Upper lobe of left lung (tissue), 6 donors: ENCODE measurements around the gene MDP1. TPM values are rescaled to one million over a fixed set of nuclear protein-coding genes. Genes with fewer than 3 reads are reported as not detected.
A peak's percentile ranks its signal among the peaks of the same experiment; 100 is the strongest.

Source experiments
- ATAC-seq, 2 donors: fragments of 200-7000 bp; cut with Tn5 transposase; one replicate each; pipeline ENCODE4 v1.9.1; 2022; ENCODE audit warnings: mild to moderate bottlenecking in 2 of 2, moderate library complexity in 2 of 2; ENCODE audit not compliant: low FRiP score in 2 of 2
- DNase-seq, 2 donors: peaks; one replicate each; pipeline ENCODE4 v3.0.0-alpha.2; 2019 to 2020
- H3K27ac ChIP-seq, 4 donors: fragments of 200-600 bp; sonication (generic); one replicate each; pipeline ENCODE4 v1.5.1; 2016 to 2019
- H3K27me3 ChIP-seq, 4 donors: fragments of 200-600 bp; sonication (generic); one replicate each; pipeline ENCODE4 v1.5.1; 2017 to 2019
- H3K36me3 ChIP-seq, 4 donors: fragments of 200-600 bp; sonication (generic); one replicate each; pipeline ENCODE4 v1.5.1; 2016 to 2019
- H3K4me1 ChIP-seq, 4 donors: fragments of 200-600 bp; sonication (generic); one replicate each; pipeline ENCODE4 v1.5.1; 2018 to 2019
- H3K4me3 ChIP-seq, 4 donors: fragments of 200-600 bp; sonication (generic); one replicate each; pipeline ENCODE4 v1.5.1; 2017 to 2019; ENCODE audit warnings: mild to moderate bottlenecking in 2 of 4, moderate library complexity in 1 of 4
- H3K9me3 ChIP-seq, 4 donors: fragments of 200-600 bp; sonication (generic); one replicate each; pipeline ENCODE4 v1.5.1; 2018 to 2019
- EP300 ChIP-seq, 4 donors: sonication (generic); formaldehyde crosslinking; IDR thresholded peaks; one replicate each; pipeline ENCODE4 v1.5.1; 2017; ENCODE audit warnings: antibody characterized with exemption in 4 of 4, control low read depth in 2 of 4
- POLR2A ChIP-seq, 4 donors: fragments of 450-650 bp; IDR thresholded peaks; one replicate each; pipeline ENCODE4 v1.5.1; 2016 to 2017; ENCODE audit warnings: antibody characterized with exemption in 4 of 4, mild to moderate bottlenecking in 2 of 4
- POLR2AphosphoS5 ChIP-seq, 2 donors: sonication (generic); formaldehyde crosslinking; IDR thresholded peaks; one replicate each; pipeline ENCODE4 v1.5.1; 2017; ENCODE audit warnings: antibody characterized with exemption in 2 of 2
- WGBS, 2 donors: methylation state at CpG; one replicate each; pipeline ENCODE4 v1.1.5; 2017 to 2018; 5-methylcytosine and 5-hydroxymethylcytosine counted together
- total RNA-seq, 6 donors: library from RNA; depleted of rRNA in 4 of 6; stranded (reverse); fragments of >200 nt in 4 of 6; gene quantifications; one replicate each; pipeline versions ENCODE4 v1.1.0 to v1.2.1, GENCODE V29; 2016 to 2021
- TF ChIP-seq, protein P1 (sequence below), 6 experiments: fragments of 450-650 bp in 4 of 6; fragments of 200-600 bp in 2 of 6; sonication (generic) in 2 of 6; IDR thresholded peaks; one replicate each; pipeline ENCODE4 v1.5.1; 2016 to 2019; ENCODE audit warnings: antibody characterized with exemption in 6 of 6
- donor health status: DM: no; HTN: no; CAD: no; lungs with moderate emphysema.
- donor health status: DM: no; HTN: yes; CAD: no; lungs with severe emphysema.

Gene MDP1
- total RNA-seq, 6 donors from 2014 or later = 8.1 to 21.1 (median 12.7) TPM

DNA sequence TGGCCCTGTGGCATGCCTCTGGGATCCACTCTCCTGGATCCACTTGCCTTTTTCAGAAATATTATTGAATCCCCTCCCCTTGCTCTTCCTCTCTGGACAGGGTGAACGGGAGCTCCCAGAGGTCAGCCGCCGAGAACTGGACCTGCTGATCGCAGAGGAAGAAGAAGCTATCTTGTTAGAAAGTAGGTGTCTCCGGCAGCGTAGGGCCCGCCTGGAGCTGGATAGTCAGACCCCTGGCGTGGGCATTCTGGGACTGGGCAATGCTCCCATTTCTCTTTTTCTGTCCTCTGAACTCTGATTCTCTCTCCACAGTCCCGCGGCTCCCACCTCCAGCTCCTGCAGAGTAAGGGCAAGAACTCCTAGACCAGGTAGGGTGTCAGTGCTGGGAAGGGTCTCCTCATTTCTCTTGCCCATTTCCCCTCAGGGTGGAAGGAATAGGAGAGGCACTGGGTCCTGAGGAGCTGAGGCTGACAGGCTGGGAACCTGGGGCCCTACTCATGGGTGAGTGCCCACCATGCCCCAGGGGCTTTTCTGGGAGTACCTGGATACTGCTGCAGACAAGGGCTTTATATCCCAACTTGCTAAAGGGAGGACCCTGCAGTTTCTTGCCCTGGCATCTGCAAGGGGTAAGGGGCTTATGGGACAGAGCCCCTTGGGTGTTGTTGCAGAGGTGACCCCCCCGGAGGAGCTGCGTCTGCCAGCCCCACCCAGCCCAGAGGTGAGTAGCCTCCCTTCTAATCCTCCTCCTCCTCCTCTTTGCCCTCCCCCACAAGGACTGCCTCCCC lies 38.6 kb downstream of the MDP1 start:
- Histone ChIP-seq H3K9me3 (no peaks in the 10 kb centered on the region), H3K4me3 (no peak overlapping the region), H3K36me3 (peaks cover 14 to 89% (median 79%) of the 10 kb centered on the region in 4 donors), H3K4me1 (peaks cover 0 to under 1% (median 0%) of the 10 kb centered on the region in 4 donors), H3K27ac (no peak overlapping the region), H3K27me3 (no peaks in the 10 kb centered on the region)
- TF ChIP-seq, protein P1, sequence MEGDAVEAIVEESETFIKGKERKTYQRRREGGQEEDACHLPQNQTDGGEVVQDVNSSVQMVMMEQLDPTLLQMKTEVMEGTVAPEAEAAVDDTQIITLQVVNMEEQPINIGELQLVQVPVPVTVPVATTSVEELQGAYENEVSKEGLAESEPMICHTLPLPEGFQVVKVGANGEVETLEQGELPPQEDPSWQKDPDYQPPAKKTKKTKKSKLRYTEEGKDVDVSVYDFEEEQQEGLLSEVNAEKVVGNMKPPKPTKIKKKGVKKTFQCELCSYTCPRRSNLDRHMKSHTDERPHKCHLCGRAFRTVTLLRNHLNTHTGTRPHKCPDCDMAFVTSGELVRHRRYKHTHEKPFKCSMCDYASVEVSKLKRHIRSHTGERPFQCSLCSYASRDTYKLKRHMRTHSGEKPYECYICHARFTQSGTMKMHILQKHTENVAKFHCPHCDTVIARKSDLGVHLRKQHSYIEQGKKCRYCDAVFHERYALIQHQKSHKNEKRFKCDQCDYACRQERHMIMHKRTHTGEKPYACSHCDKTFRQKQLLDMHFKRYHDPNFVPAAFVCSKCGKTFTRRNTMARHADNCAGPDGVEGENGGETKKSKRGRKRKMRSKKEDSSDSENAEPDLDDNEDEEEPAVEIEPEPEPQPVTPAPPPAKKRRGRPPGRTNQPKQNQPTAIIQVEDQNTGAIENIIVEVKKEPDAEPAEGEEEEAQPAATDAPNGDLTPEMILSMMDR (IDR thresholded peaks at IDR 0.05) = no peak
- TF ChIP-seq POLR2AphosphoS5 (IDR thresholded peaks at IDR 0.05) (no peak), POLR2A (IDR thresholded peaks at IDR 0.05) (no peak), EP300 (IDR thresholded peaks at IDR 0.05) (no peak)
- ATAC-seq (no peak), DNase-seq (no peak)
- 93 to 98% methylated on average over 12 of the region's 12 CpGs for WGBS, 2 donors

DNA sequence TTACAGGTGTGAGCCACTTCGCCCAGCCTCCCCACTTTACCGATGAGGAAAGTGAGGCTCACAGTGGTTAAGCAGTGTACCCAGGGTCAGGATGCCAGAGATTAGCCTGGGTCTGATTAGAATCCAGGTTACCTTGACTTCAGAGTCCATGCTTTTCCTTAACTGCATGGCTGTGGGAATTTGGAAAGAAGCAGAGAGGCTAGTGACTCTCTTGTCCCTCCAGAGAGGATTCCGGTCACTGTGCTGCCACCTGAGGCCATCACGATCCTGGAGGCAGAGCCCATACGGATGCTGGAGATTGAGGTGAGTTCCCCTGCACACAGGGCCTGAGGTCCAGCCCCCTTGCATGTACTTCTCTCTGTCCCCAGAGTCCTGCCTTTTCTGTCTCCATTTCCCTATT lies 39.3 kb downstream of the MDP1 start:
- 100% methylated on average over 1 to 5 of the region's 5 CpGs for WGBS, 2 donors
- peaks cover 0 to 7% (median 3%) of the 10 kb centered on the region in 4 donors for H3K4me1 ChIP-seq
- H3K27me3 ChIP-seq = no peaks in the 10 kb centered on the region
- H3K4me3 ChIP-seq = no peak overlapping the region
- TF ChIP-seq POLR2A (IDR thresholded peaks at IDR 0.05) (no peak), EP300 (IDR thresholded peaks at IDR 0.05) (no peak), POLR2AphosphoS5 (IDR thresholded peaks at IDR 0.05) (no peak)
- TF ChIP-seq, protein P1 (IDR thresholded peaks at IDR 0.05) = no peak
- H3K27ac ChIP-seq = no peak overlapping the region
- no peak for ATAC-seq
- H3K36me3 ChIP-seq = peaks cover 12 to 86% (median 75%) of the 10 kb centered on the region in 4 donors
- DNase-seq = no peak
- no peaks in the 10 kb centered on the region for H3K9me3 ChIP-seq

DNA sequence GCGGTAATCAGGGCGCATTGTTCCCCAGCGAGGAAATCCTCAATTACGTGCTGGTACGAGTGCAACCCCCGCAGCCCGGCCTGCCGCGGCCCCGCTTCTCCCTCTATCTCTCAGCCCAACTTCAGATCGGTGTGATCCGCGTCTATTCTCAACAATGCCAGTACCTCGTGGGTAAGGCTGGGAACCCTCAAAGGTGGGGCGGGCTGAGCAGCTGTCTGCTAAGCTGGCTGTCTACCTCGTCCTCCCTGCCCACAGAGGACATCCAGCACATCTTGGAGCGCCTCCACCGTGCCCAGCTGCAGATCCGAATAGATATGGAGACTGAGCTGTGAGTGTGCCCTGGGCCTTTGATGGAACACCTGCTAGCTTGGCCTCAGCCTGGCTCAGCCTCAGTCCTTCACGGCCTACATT lies 43.0 kb downstream of the MDP1 start:
- peak overlapping the region in 2 of 4 donors; percentile 43 to 45 for H3K4me3 ChIP-seq
- DNase-seq (peak in 1 of 2 donors; percentile 82), ATAC-seq (no peak)

DNA sequence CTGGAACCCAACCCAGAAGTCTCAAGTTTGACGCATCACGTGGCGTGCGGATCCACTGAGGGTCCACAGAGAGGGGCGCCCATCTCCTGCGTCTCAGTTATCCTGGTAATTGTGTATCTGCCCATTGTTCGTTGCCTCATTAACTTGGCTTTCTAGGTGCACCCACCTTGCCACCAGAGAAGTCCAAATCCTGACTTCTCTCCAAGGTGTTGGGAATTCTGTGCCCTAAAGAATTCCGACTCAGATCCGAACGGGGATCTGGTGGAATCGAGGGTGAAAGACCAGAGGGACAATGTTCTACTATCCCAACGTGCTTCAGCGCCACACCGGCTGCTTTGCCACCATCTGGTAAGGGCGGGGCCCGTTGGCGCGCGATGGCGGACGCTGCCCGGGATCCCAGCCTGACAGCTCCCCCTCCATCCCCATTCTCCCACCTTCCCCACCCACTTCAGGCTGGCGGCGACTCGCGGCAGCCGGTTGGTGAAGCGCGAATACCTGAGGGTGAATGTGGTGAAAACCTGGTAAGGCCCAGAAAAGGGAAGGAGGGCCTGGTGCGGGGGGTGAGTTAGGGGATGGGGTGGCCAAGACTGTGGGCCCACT lies 43.5 kb downstream of the MDP1 start:
- 55 to 64% methylated on average over 28 to 30 of the region's 30 CpGs for WGBS, 2 donors
- no peaks in the 10 kb centered on the region for H3K9me3 ChIP-seq
- H3K36me3 ChIP-seq = peaks cover 0 to 75% (median 47%) of the 10 kb centered on the region in 4 donors
- DNase-seq = peak in 1 of 2 donors; percentile 85
- peak overlapping the region in 3 of 4 donors; percentile 10 to 52 (median 22) for H3K27ac ChIP-seq
- ATAC-seq = no peak
- H3K27me3 ChIP-seq = no peaks in the 10 kb centered on the region
- H3K4me3 ChIP-seq = peak overlapping the region in 3 of 4 donors; percentile 34 to 45 (median 43)
- peaks cover 0 to 10% (median 6%) of the 10 kb centered on the region in 4 donors for H3K4me1 ChIP-seq
- TF ChIP-seq POLR2AphosphoS5 (IDR thresholded peaks at IDR 0.05) (no peak), EP300 (IDR thresholded peaks at IDR 0.05) (no peak), POLR2A (IDR thresholded peaks at IDR 0.05) (no peak)
- TF ChIP-seq, protein P1 (IDR thresholded peaks at IDR 0.05) = no peak

More for the DNA sequence above, 43.0 kb downstream of the MDP1 start:
- Histone ChIP-seq H3K36me3 (peaks cover 0 to 75% (median 49%) of the 10 kb centered on the region in 4 donors), H3K4me1 (peaks cover 0 to 10% (median 6%) of the 10 kb centered on the region in 4 donors), H3K27me3 (no peaks in the 10 kb centered on the region), H3K9me3 (no peaks in the 10 kb centered on the region), H3K27ac (no peak overlapping the region)
- WGBS, 2 donors = 80 to 81% methylated on average over 18 to 20 of the region's 20 CpGs
- TF ChIP-seq EP300 (IDR thresholded peaks at IDR 0.05) (no peak), POLR2A (IDR thresholded peaks at IDR 0.05) (no peak), POLR2AphosphoS5 (IDR thresholded peaks at IDR 0.05) (no peak)
- TF ChIP-seq, protein P1 (IDR thresholded peaks at IDR 0.05) = no peak
